WI38 (cell line): ENCODE results near the gene RBM15.

Experiments used
- H3K4me3 ChIP-seq: 2 replicates; pipeline ENCODE4 v1.5.1; 2011; ENCODE audit warnings: low read depth, mild to moderate bottlenecking, control low read depth, low read length
- TF ChIP-seq, protein P1 (sequence below): IDR thresholded peaks from 2 replicates; pipeline ENCODE4 v1.5.1; 2012; ENCODE audit warnings: low read depth, mild to moderate bottlenecking, control low read depth, low read length

Gene RBM15

DNA sequence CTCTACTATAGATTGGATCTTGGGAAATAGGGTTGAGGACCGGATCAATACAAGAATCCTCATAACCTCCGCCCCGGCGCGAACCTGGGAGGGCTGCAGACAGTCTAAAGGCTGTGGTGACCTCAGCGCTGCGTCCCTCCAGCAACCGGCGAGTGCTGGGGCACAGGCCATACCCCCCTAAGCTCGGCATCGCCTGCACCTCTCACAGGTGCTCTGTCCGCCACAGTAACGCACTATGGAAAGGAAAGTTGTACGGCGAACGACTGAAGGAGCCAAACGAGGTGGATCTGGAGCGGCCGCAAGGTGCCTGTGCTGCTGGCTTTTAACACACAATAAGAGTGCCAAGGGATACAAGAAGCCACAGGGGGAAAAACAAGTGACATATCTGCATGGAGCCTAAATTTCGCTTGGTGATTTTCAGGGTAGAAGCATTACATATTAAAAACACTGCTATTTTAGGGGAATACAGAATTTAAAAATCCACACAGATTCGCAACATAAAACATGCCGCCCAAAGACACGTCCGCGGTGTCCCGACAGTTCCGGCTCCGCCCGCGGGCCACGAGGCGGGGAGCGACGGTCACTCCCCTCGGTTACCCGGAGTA lies 1.4 kb upstream of the RBM15 start:
- TF ChIP-seq, protein P1, sequence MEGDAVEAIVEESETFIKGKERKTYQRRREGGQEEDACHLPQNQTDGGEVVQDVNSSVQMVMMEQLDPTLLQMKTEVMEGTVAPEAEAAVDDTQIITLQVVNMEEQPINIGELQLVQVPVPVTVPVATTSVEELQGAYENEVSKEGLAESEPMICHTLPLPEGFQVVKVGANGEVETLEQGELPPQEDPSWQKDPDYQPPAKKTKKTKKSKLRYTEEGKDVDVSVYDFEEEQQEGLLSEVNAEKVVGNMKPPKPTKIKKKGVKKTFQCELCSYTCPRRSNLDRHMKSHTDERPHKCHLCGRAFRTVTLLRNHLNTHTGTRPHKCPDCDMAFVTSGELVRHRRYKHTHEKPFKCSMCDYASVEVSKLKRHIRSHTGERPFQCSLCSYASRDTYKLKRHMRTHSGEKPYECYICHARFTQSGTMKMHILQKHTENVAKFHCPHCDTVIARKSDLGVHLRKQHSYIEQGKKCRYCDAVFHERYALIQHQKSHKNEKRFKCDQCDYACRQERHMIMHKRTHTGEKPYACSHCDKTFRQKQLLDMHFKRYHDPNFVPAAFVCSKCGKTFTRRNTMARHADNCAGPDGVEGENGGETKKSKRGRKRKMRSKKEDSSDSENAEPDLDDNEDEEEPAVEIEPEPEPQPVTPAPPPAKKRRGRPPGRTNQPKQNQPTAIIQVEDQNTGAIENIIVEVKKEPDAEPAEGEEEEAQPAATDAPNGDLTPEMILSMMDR, result no peak
- peak overlapping the region; percentile 83 for H3K4me3 ChIP-seq

DNA sequence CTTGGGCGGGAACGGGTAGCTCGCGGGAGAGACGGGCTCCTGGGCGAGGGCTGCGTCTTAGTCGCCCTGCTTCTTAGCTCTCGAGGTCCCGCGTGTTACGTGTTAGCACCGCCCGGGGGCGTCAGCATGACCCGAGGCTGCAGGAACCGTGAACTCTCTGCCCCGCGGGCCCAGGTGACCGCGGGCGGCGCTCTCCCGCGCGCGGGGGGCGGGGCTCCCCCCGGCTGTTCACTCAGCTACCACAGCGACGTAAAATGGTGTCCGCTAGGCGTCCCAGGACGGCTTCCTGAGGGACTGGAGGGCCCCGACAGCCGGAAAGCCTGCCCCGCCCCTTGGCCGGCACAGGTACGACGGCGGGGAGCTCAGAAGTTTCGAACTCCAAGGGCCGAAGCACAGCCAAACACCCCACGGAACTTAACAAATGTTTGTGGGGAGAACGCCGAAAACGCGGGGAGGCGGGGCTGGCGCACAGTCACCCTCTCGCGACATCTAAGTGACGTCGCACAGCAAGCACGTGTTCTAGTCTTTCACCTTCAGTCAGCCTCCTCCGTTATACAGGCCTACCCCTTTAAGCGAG lies 780 bp upstream of the RBM15 start:
- peak overlapping the region; percentile 83 for H3K4me3 ChIP-seq
- TF ChIP-seq, protein P1, result peak; percentile 59

DNA sequence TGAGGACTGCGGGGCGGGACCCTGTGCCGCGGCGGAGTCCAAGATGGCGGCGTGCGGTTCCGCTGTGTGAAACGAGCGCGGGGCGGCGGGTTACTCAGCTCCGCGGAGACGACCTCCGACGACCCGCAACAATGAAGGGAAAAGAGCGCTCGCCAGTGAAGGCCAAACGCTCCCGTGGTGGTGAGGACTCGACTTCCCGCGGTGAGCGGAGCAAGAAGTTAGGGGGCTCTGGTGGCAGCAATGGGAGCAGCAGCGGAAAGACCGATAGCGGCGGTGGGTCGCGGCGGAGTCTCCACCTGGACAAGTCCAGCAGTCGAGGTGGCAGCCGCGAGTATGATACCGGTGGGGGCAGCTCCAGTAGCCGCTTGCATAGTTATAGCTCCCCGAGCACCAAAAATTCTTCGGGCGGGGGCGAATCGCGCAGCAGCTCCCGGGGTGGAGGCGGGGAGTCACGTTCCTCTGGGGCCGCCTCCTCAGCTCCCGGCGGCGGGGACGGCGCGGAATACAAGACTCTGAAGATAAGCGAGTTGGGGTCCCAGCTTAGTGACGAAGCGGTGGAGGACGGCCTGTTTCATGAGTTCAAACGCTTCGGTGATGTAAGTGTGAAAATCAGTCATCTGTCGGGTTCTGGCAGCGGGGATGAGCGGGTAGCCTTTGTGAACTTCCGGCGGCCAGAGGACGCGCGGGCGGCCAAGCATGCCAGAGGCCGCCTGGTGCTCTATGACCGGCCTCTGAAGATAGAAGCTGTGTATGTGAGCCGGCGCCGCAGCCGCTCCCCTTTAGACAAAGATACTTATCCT lies 430 bp downstream of the RBM15 start:
- TF ChIP-seq, protein P1, result peak; percentile 61
- H3K4me3 ChIP-seq, result peak overlapping the region; percentile 97

DNA sequence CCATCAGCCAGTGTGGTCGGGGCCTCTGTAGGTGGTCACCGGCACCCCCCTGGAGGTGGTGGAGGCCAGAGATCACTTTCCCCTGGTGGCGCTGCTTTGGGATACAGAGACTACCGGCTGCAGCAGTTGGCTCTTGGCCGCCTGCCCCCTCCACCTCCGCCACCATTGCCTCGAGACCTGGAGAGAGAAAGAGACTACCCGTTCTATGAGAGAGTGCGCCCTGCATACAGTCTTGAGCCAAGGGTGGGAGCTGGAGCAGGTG lies 961 bp downstream of the RBM15 start:
- TF ChIP-seq, protein P1, result no peak
- peak overlapping the region; percentile 97 for H3K4me3 ChIP-seq

DNA sequence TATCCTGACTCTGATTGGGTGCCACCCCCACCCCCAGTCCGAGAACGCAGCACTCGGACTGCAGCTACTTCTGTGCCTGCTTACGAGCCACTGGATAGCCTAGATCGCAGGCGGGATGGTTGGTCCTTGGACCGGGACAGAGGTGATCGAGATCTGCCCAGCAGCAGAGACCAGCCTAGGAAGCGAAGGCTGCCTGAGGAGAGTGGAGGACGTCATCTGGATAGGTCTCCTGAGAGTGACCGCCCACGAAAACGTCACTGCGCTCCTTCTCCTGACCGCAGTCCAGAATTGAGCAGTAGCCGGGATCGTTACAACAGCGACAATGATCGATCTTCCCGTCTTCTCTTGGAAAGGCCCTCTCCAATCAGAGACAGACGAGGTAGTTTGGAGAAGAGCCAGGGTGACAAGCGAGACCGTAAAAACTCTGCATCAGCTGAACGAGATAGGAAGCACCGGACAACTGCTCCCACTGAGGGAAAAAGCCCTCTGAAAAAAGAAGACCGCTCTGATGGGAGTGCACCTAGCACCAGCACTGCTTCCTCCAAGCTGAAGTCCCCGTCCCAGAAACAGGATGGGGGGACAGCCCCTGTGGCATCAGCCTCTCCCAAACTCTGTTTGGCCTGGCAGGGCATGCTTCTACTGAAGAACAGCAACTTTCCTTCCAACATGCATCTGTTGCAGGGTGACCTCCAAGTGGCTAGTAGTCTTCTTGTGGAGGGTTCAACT lies 2.1 kb downstream of the RBM15 start:
- peak overlapping the region; percentile 2 for H3K4me3 ChIP-seq
- TF ChIP-seq, protein P1, result no peak

DNA sequence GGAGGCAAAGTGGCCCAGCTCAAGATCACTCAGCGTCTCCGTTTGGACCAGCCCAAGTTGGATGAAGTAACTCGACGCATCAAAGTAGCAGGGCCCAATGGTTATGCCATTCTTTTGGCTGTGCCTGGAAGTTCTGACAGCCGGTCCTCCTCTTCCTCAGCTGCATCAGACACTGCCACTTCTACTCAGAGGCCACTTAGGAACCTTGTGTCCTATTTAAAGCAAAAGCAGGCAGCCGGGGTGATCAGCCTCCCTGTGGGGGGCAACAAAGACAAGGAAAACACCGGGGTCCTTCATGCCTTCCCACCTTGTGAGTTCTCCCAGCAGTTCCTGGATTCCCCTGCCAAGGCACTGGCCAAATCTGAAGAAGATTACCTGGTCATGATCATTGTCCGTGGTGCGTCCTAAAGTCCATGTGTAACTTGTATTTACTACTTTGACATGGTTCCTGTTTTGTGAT lies 2.7 kb downstream of the RBM15 start:
- TF ChIP-seq, protein P1, result no peak
- H3K4me3 ChIP-seq, result peak overlapping the region; percentile 2
